ENCODE results near the gene ZNF367.
A peak's percentile ranks its signal among the peaks of the same experiment; 100 is the strongest.

DNA sequence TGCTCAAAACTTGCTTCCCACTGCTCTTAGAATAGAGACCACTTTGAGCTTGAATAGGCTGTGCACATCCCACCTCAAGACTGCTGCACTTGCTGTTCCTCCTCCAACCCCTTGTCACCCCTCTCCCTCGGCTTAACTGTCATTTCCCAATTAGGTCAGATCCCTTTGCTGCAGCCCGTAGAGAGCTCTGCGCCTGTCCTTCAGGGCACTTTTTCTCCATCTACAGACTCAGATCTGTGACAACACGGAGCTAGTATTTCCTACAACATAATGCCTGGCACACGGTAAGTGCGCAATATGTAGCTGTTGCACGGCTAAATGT is 31.3 kb upstream of the ZNF367 start:
- no peak for TF ChIP-seq CTCF (IDR thresholded peaks at IDR 0.05; ENCODE audit: poor library complexity, severe bottlenecking)
- no peak for TF ChIP-seq EP300 (conservative IDR thresholded peaks at IDR 0.05; ENCODE audit: poor library complexity, severe bottlenecking)
- no peak for TF ChIP-seq REST (IDR thresholded peaks at IDR 0.05; ENCODE audit: borderline replicate concordance)
- no peak for TF ChIP-seq POLR2AphosphoS5 (IDR thresholded peaks at IDR 0.05)
- TF ChIP-seq EZH2 (IDR thresholded peaks at IDR 0.05; ENCODE audit: borderline replicate concordance, insufficient read depth, low read length, poor library complexity, severe bottlenecking): no peak
- no peak for TF ChIP-seq SMC3 (conservative IDR thresholded peaks at IDR 0.05; ENCODE audit: poor library complexity)
- peak; percentile 17 for TF ChIP-seq RAD21 (conservative IDR thresholded peaks at IDR 0.05)
- no peak for TF ChIP-seq TAF1 (IDR thresholded peaks at IDR 0.05; ENCODE audit: low read depth)
